Neuronal stem cell (in vitro differentiated cells): ENCODE measurements around the gene CPT1C.

Experiments
- DNase-seq: peaks from one replicate; pipeline ENCODE4 v3.0.0-alpha.2; 2013; ENCODE audit warnings: low spot score
- H2AFZ ChIP-seq: one replicate; pipeline ENCODE4 v1.6.1; 2013; ENCODE audit warnings: mild to moderate bottlenecking, low read length, inconsistent platforms
- H2AK5ac ChIP-seq: 2 replicates; pipeline ENCODE4 v1.6.1; 2013; ENCODE audit warnings: low read depth, mild to moderate bottlenecking, inconsistent platforms, low read length, moderate library complexity, mixed read lengths
- H2BK120ac ChIP-seq: 2 replicates; pipeline ENCODE4 v1.6.1; 2013; ENCODE audit warnings: low read depth, mild to moderate bottlenecking, inconsistent platforms, low read length, moderate library complexity, mixed read lengths
- H2BK12ac ChIP-seq: one replicate; pipeline ENCODE4 v1.6.1; 2013; ENCODE audit warnings: low read length, inconsistent platforms
- H2BK15ac ChIP-seq: 2 replicates; pipeline ENCODE4 v1.6.1; 2013; ENCODE audit warnings: mild to moderate bottlenecking, low read length, inconsistent platforms, mixed read lengths
- H2BK5ac ChIP-seq: one replicate; pipeline ENCODE4 v1.6.1; 2013; ENCODE audit warnings: inconsistent platforms, mild to moderate bottlenecking, low read length, moderate library complexity
- H3K14ac ChIP-seq: one replicate; pipeline ENCODE4 v1.6.1; 2013; ENCODE audit warnings: low read length, inconsistent platforms
- H3K18ac ChIP-seq: 2 replicates; pipeline ENCODE4 v1.6.1; 2013; ENCODE audit warnings: low read length, inconsistent platforms
- H3K23ac ChIP-seq: 2 replicates; pipeline ENCODE4 v1.6.1; 2013; ENCODE audit warnings: low read depth, mild to moderate bottlenecking, mixed read lengths, low read length, inconsistent platforms; ENCODE audit not compliant: poor library complexity
- H3K27ac ChIP-seq: replicated peaks from 3 replicates; pipeline ENCODE4 v1.5.1; 2013; ENCODE audit warnings: low read length, inconsistent platforms
- H3K27me3 ChIP-seq, 3 experiments: 2 replicates each; pipeline ENCODE4 v1.6.1; 2013; ENCODE audit warnings: low read length in 3 of 3, mild to moderate bottlenecking in 2 of 3, inconsistent platforms in 1 of 3, low read depth in 1 of 3, mixed read lengths in 1 of 3, moderate library complexity in 1 of 3; ENCODE audit not compliant: control insufficient read depth in 3 of 3, insufficient read depth in 3 of 3
- H3K36me3 ChIP-seq, 2 donors: replicated peaks in 1 of 2; 2 replicates each; pipeline ENCODE4 v1.6.1; 2013; ENCODE audit warnings: low read length in 2 of 2; ENCODE audit not compliant: control insufficient read depth in 2 of 2, insufficient read depth in 2 of 2
- H3K4ac ChIP-seq: 2 replicates; pipeline ENCODE4 v1.6.1; 2013; ENCODE audit warnings: inconsistent platforms, mild to moderate bottlenecking, low read length, moderate library complexity
- H3K4me1 ChIP-seq, 2 donors: 1 replicate in 1 of 2; 2 replicates in 1 of 2; pipeline ENCODE4 v1.6.1; 2013; ENCODE audit warnings: low read length in 2 of 2, low read depth in 1 of 2; ENCODE audit not compliant: control insufficient read depth in 2 of 2, insufficient read depth in 1 of 2
- H3K4me2 ChIP-seq: one replicate; pipeline ENCODE4 v1.6.1; 2013; ENCODE audit warnings: mild to moderate bottlenecking, low read length, inconsistent platforms; ENCODE audit not compliant: insufficient read depth, poor library complexity, severe bottlenecking
- H3K4me3 ChIP-seq, 2 donors: 2 replicates each; pipeline ENCODE4 v1.5.1; 2013; ENCODE audit warnings: low read length in 2 of 2, mild to moderate bottlenecking in 2 of 2, inconsistent platforms in 1 of 2, moderate library complexity in 1 of 2
- H3K79me1 ChIP-seq: one replicate; pipeline ENCODE4 v1.6.1; 2013; ENCODE audit warnings: low read depth, mild to moderate bottlenecking, inconsistent platforms, low read length, moderate library complexity
- H3K9ac ChIP-seq: one replicate; pipeline ENCODE4 v1.6.1; 2013; ENCODE audit warnings: mild to moderate bottlenecking, low read depth, low read length, inconsistent platforms; ENCODE audit not compliant: poor library complexity
- H3K9me3 ChIP-seq, 2 donors: replicated peaks in 1 of 2; 2 replicates each; pipeline versions ENCODE3 to v1.6.1; 2013; ENCODE audit warnings: low read length in 2 of 2, mild to moderate bottlenecking in 2 of 2, inconsistent platforms in 1 of 2, low read depth in 1 of 2, mixed read lengths in 1 of 2, moderate library complexity in 1 of 2; ENCODE audit not compliant: control insufficient read depth in 2 of 2, insufficient read depth in 1 of 2
- H4K8ac ChIP-seq: one replicate; pipeline ENCODE4 v1.6.1; 2013; ENCODE audit warnings: low read depth, mild to moderate bottlenecking, inconsistent platforms, low read length, moderate library complexity
- H4K91ac ChIP-seq: one replicate; pipeline ENCODE4 v1.6.1; 2013; ENCODE audit warnings: low read length, low read depth, mild to moderate bottlenecking, inconsistent platforms; ENCODE audit not compliant: poor library complexity
- WGBS, 2 donors: extraction: QIAGEN DNeasy Blood & Tissue Kit; methylation state at CpG; one replicate each; pipeline ENCODE4 v1.1.7; 2013; ENCODE audit warnings: missing lambda C conversion rate in 2 of 2, mixed read lengths in 1 of 2; ENCODE audit not compliant: insufficient read length in 2 of 2, insufficient replicate concordance in 1 of 2; ENCODE audit errors: extremely low coverage in 2 of 2; 5-methylcytosine and 5-hydroxymethylcytosine counted together

CPT1C gene

GRCh38 chr19:49686503-49687088, 4.3 kb upstream of the CPT1C start:
- no peak overlapping the region for H3K23ac ChIP-seq
- no peak overlapping the region for H4K8ac ChIP-seq
- H2AK5ac ChIP-seq = no peak overlapping the region
- peaks cover 22% of the 10 kb centered on the region for H3K79me1 ChIP-seq
- H3K4me1 ChIP-seq = peaks cover 15 to 16% of the 10 kb centered on the region in 2 donors
- H3K27ac ChIP-seq = no peak overlapping the region
- no CpG with 5 or more reads among the region's 27 CpGs for WGBS, 2 donors
- no peak overlapping the region for H2AFZ ChIP-seq
- no peak for DNase-seq
- H2BK5ac ChIP-seq = no peak overlapping the region
- H3K4me3 ChIP-seq = no peak overlapping the region
- H2BK120ac ChIP-seq = no peak overlapping the region
- peaks cover 46 to 86% of the 10 kb centered on the region in 2 donors for H3K36me3 ChIP-seq
- no peak overlapping the region for H3K4me2 ChIP-seq
- no peak overlapping the region for H3K18ac ChIP-seq
- peak overlapping the region; percentile 40 for H3K9ac ChIP-seq
- H3K9me3 ChIP-seq = no peaks in the 10 kb centered on the region
- no peak overlapping the region for H3K14ac ChIP-seq
- no peak overlapping the region for H2BK12ac ChIP-seq
- H3K4ac ChIP-seq = no peak overlapping the region
- no peak overlapping the region for H4K91ac ChIP-seq
- H2BK15ac ChIP-seq = no peak overlapping the region
- H3K27me3 ChIP-seq = no peaks in the 10 kb centered on the region

GRCh38 chr19:49687150-49687549, 3.8 kb upstream of the CPT1C start:
- H2BK12ac ChIP-seq = no peak overlapping the region
- no peak overlapping the region for H3K27ac ChIP-seq
- H4K91ac ChIP-seq = no peak overlapping the region
- no peak overlapping the region for H2BK15ac ChIP-seq
- H3K79me1 ChIP-seq = peaks cover 16% of the 10 kb centered on the region
- H3K9ac ChIP-seq = no peak overlapping the region
- H3K14ac ChIP-seq = no peak overlapping the region
- peaks cover 17 to 18% of the 10 kb centered on the region in 2 donors for H3K4me1 ChIP-seq
- no peak overlapping the region for H2AK5ac ChIP-seq
- no peak overlapping the region for H3K4me3 ChIP-seq
- WGBS, 2 donors = no CpG with 5 or more reads among the region's 12 CpGs
- H3K4ac ChIP-seq = no peak overlapping the region
- H4K8ac ChIP-seq = no peak overlapping the region
- no peak overlapping the region for H2BK120ac ChIP-seq
- no peak overlapping the region for H2AFZ ChIP-seq
- peak overlapping the region; percentile 43 for H3K23ac ChIP-seq
- no peak for DNase-seq
- peaks cover 41 to 81% of the 10 kb centered on the region in 2 donors for H3K36me3 ChIP-seq
- H3K18ac ChIP-seq = no peak overlapping the region
- no peaks in the 10 kb centered on the region for H3K9me3 ChIP-seq
- H3K4me2 ChIP-seq = no peak overlapping the region
- no peak overlapping the region for H2BK5ac ChIP-seq
- no peaks in the 10 kb centered on the region for H3K27me3 ChIP-seq

GRCh38 chr19:49687566-49688316, 3.2 kb upstream of the CPT1C start:
- Histone ChIP-seq H3K36me3 (peaks cover 37 to 75% of the 10 kb centered on the region in 2 donors), H3K4me1 (peaks cover 19 to 21% of the 10 kb centered on the region in 2 donors)
- no peak for DNase-seq

GRCh38 chr19:49688531-49689132, 2.3 kb upstream of the CPT1C start:
- no peak overlapping the region for H4K8ac ChIP-seq
- no peak overlapping the region for H2BK120ac ChIP-seq
- H3K27ac ChIP-seq = peak overlapping the region; percentile 50
- no CpG with 5 or more reads among the region's 12 CpGs for WGBS, 2 donors
- peak overlapping the region; percentile 87 for H3K23ac ChIP-seq
- H2AK5ac ChIP-seq = peak overlapping the region; percentile 88
- H4K91ac ChIP-seq = no peak overlapping the region
- peaks cover 17% of the 10 kb centered on the region for H3K79me1 ChIP-seq
- no peak overlapping the region for H2BK15ac ChIP-seq
- peak overlapping the region; percentile 50 for H3K9ac ChIP-seq
- DNase-seq = no peak
- peak overlapping the region; percentile 90 for H3K4me2 ChIP-seq
- no peak overlapping the region for H2AFZ ChIP-seq
- H3K9me3 ChIP-seq = no peaks in the 10 kb centered on the region
- peak overlapping the region; percentile 35 for H3K18ac ChIP-seq
- peak overlapping the region; percentile 94 for H3K14ac ChIP-seq
- peak overlapping the region; percentile 91 for H2BK5ac ChIP-seq
- peaks cover 19 to 21% of the 10 kb centered on the region in 2 donors for H3K4me1 ChIP-seq
- no peaks in the 10 kb centered on the region for H3K27me3 ChIP-seq
- peaks cover 39 to 74% of the 10 kb centered on the region in 2 donors for H3K36me3 ChIP-seq
- no peak overlapping the region for H2BK12ac ChIP-seq
- H3K4ac ChIP-seq = peak overlapping the region; percentile 17
- no peak overlapping the region for H3K4me3 ChIP-seq

More at GRCh38 chr19:49687566-49688316, 3.2 kb upstream of the CPT1C start:
- H3K14ac ChIP-seq = no peak overlapping the region
- H3K79me1 ChIP-seq = peaks cover 16% of the 10 kb centered on the region
- WGBS, 2 donors = no CpG with 5 or more reads among the region's 26 CpGs
- no peak overlapping the region for H2BK15ac ChIP-seq
- H3K4me3 ChIP-seq = no peak overlapping the region
- no peak overlapping the region for H2BK5ac ChIP-seq
- H3K27me3 ChIP-seq = no peaks in the 10 kb centered on the region
- H2BK12ac ChIP-seq = no peak overlapping the region
- no peak overlapping the region for H4K8ac ChIP-seq
- H3K4ac ChIP-seq = no peak overlapping the region
- H2AK5ac ChIP-seq = no peak overlapping the region
- H2BK120ac ChIP-seq = no peak overlapping the region
- H3K9me3 ChIP-seq = no peaks in the 10 kb centered on the region
- no peak overlapping the region for H3K18ac ChIP-seq
- no peak overlapping the region for H2AFZ ChIP-seq
- no peak overlapping the region for H4K91ac ChIP-seq
- no peak overlapping the region for H3K4me2 ChIP-seq
- no peak overlapping the region for H3K27ac ChIP-seq
- peak overlapping the region; percentile 30 for H3K9ac ChIP-seq
- H3K23ac ChIP-seq = no peak overlapping the region
